HEK293 (cell line): ENCODE results near the gene PALS2.

Experiments used
- ZIC2 ChIP-seq: fragments of 450-650 bp; formaldehyde crosslinking; IDR thresholded peaks from 2 replicates; pipeline ENCODE4 v1.5.1; 2016; ENCODE audit warnings: missing biosample characterization, missing genetic modification characterization
- ZNF24 ChIP-seq: fragments of 450-650 bp; formaldehyde crosslinking; IDR thresholded peaks from 2 replicates; pipeline ENCODE4 v1.5.1; 2016; ENCODE audit warnings: missing biosample characterization, missing genetic modification characterization
- ZNF280D ChIP-seq: fragments of 450-650 bp; formaldehyde crosslinking; IDR thresholded peaks from 2 replicates; pipeline ENCODE4 v1.5.1; 2016; ENCODE audit warnings: missing biosample characterization, missing genetic modification characterization

- no peak for TF ChIP-seq ZNF280D (tag by site-specific recombination)
- no peak for TF ChIP-seq ZNF24 (tag by site-specific recombination)
- TF ChIP-seq ZIC2 (tag by site-specific recombination): no peak
Measured at GRCh38 chr7:24608504-24608903, 35.3 kb downstream of the PALS2 start.
